Measurements from ENCODE around the gene ZNF224. TPM values are rescaled to one million over a fixed set of nuclear protein-coding genes. Genes with fewer than 3 reads are reported as not detected.

Gene ZNF224
- total and polyA plus RNA-seq, 2 of the 13 experiments (the other 11 are each of a cell fraction or from before 2014, with no cell fraction given) = 13.0 to 16.1 TPM

DNA sequence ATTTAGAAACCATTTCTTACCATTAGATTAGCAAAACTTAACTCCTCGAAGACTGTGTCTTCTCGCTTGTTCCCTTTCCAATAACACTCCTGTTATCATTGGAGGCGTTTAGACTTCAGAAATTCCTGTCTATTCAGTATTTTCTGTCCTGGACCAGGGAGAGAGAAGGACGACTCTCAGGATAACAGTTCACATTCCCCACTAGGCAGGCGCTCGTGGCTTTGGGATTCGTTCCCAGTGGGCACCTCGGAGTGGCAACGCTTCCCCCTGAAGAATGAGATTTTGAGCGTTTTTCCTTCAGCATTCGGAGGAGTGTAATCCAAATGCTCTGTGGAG lies 18.6 kb downstream of the ZNF224 start:
- H2AFZ ChIP-seq (ENCODE audit: low read length) = peak overlapping the region; percentile 72
- no peaks in the 10 kb centered on the region for H3K79me2 ChIP-seq (ENCODE audit: insufficient read depth, low read length)
- H3K27me3 ChIP-seq (ENCODE audit: control insufficient read depth in 1 of 2, insufficient read depth in 2 of 2, low read length in 2 of 2) = no peaks in the 10 kb centered on the region; a peak in 1 of 5 replicates
- H3K9ac ChIP-seq (ENCODE audit: insufficient read depth, low read depth, low read length) = peak overlapping the region; percentile 76
- ChIA-PET POLR2A (interaction anchor here (0.7 to 3.5 kb wide), 4 partner anchors 18 to 177 kb away, joined by 3 to 19 read pairs (median 8); partner anchors contain the start of genes ZNF224, ZNF226 and ZNF45), CTCF (ENCODE audit: low intra/inter-chr PET ratio, low total read pairs) (no interaction called here)
- peak overlapping the region; percentile 85 for H3K4me2 ChIP-seq (ENCODE audit: low read depth, low read length)
- BruUV-seq (replicated peaks) = no TSS peak
- peaks cover 14% of the 10 kb centered on the region for H3K4me1 ChIP-seq (ENCODE audit: insufficient read depth, low read length)
- H4K20me1 ChIP-seq (ENCODE audit: insufficient read depth, low read length) = no peaks in the 10 kb centered on the region
- WGBS (ENCODE audit: low lambda C conversion rate) = 1% methylated on average over 11 of the region's 11 CpGs
- H3K27ac ChIP-seq (ENCODE audit: extremely low read length, insufficient read depth, low read length) = peak overlapping the region; percentile 23
- in situ Hi-C loops (cut with HindIII; ENCODE audit: extremely low pct_ligation_motif_present, low pct_unique_long_range_greater_than_20kb) = no loop called here
- no peak for DNase-seq (ENCODE audit: low spot score)
- peak overlapping the region; percentile 79 to 92 (median 82) for H3K4me3 ChIP-seq (replicated peaks in 1 of 3; ENCODE audit: insufficient read depth in 1 of 3, low read depth in 2 of 3, low read length in 3 of 3)
- H3K36me3 ChIP-seq (replicated peaks in 1 of 2; ENCODE audit: control insufficient read depth in 1 of 2, insufficient read depth in 2 of 2, low read length in 2 of 2) = no peaks in the 10 kb centered on the region; a peak in 2 of 5 replicates
- no peaks in the 10 kb centered on the region for H3K9me3 ChIP-seq (ENCODE audit: low read length)
- intact Hi-C loops (cut with micrococcal nuclease; ENCODE audit: unreplicated experiment) = loop anchor here (1.0 to 10.0 kb wide), 3 partner anchors 100 to 178 kb away; partner anchors contain the start of genes ZNF227, ZNF230 and ZNF45
- no peak for FAIRE-seq
- peak; percentile 41; the same call in 2 of the 3 replicates for ATAC-seq
- TF ChIP-seq MIER2 (CRISPR knock-in tag; IDR thresholded peaks at IDR 0.05) (no peak), ZNF326 (CRISPR knock-in tag; IDR thresholded peaks at IDR 0.05; ENCODE audit: borderline replicate concordance) (no peak), ZNF780A (CRISPR knock-in tag; IDR thresholded peaks at IDR 0.05) (no peak), ZNF766 (CRISPR knock-in tag; IDR thresholded peaks at IDR 0.05; ENCODE audit: borderline replicate concordance) (0 out of 2 replicates have a peak, but pooled peaks have one; percentile 31), NFKB2 (CRISPR knock-in tag; IDR thresholded peaks at IDR 0.05; ENCODE audit: borderline replicate concordance) (no peak), CREM (IDR thresholded peaks at IDR 0.05) (0 out of 2 replicates have a peak, but pooled peaks have one; percentile 69), CREM (CRISPR knock-in tag; IDR thresholded peaks at IDR 0.05) (no peak), ELF1 (CRISPR knock-in tag; IDR thresholded peaks at IDR 0.05) (no peak), NFE2 (CRISPR knock-in tag; IDR thresholded peaks at IDR 0.05) (no peak), ZSCAN20 (CRISPR knock-in tag; IDR thresholded peaks at IDR 0.05; ENCODE audit: borderline replicate concordance) (no peak), ZMYM4 (CRISPR knock-in tag; IDR thresholded peaks at IDR 0.05) (no peak), ZNF570 (CRISPR knock-in tag; IDR thresholded peaks at IDR 0.05; ENCODE audit: borderline replicate concordance) (no peak), POLR2G (IDR thresholded peaks at IDR 0.05; ENCODE audit: low read depth, low read length) (no peak), ZBTB38 (CRISPR knock-in tag; IDR thresholded peaks at IDR 0.05) (no peak)
- TF ChIP-seq, protein P1, sequence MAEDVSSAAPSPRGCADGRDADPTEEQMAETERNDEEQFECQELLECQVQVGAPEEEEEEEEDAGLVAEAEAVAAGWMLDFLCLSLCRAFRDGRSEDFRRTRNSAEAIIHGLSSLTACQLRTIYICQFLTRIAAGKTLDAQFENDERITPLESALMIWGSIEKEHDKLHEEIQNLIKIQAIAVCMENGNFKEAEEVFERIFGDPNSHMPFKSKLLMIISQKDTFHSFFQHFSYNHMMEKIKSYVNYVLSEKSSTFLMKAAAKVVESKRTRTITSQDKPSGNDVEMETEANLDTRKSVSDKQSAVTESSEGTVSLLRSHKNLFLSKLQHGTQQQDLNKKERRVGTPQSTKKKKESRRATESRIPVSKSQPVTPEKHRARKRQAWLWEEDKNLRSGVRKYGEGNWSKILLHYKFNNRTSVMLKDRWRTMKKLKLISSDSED (CRISPR knock-in tag; IDR thresholded peaks at IDR 0.05) = no peak
- TF ChIP-seq, protein P2, sequence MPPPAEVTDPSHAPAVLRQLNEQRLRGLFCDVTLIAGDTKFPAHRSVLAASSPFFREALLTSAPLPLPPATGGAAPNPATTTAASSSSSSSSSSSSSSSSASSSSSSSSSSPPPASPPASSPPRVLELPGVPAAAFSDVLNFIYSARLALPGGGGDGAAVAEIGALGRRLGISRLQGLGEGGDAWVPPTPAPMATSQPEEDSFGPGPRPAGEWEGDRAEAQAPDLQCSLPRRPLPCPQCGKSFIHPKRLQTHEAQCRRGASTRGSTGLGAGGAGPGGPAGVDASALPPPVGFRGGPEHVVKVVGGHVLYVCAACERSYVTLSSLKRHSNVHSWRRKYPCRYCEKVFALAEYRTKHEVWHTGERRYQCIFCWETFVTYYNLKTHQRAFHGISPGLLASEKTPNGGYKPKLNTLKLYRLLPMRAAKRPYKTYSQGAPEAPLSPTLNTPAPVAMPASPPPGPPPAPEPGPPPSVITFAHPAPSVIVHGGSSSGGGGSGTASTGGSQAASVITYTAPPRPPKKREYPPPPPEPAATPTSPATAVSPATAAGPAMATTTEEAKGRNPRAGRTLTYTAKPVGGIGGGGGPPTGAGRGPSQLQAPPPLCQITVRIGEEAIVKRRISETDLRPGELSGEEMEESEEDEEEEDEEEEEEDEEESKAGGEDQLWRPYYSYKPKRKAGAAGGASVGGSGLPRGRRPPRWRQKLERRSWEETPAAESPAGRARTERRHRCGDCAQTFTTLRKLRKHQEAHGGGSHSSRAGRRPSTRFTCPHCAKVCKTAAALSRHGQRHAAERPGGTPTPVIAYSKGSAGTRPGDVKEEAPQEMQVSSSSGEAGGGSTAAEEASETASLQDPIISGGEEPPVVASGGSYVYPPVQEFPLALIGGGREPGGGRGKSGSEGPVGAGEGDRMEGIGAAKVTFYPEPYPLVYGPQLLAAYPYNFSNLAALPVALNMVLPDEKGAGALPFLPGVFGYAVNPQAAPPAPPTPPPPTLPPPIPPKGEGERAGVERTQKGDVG (CRISPR knock-in tag; IDR thresholded peaks at IDR 0.05; ENCODE audit: borderline replicate concordance) = no peak
- TF ChIP-seq, protein P3, sequence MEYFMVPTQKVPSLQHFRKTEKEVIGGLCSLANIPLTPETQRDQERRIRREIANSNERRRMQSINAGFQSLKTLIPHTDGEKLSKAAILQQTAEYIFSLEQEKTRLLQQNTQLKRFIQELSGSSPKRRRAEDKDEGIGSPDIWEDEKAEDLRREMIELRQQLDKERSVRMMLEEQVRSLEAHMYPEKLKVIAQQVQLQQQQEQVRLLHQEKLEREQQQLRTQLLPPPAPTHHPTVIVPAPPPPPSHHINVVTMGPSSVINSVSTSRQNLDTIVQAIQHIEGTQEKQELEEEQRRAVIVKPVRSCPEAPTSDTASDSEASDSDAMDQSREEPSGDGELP (IDR thresholded peaks at IDR 0.05; ENCODE audit: borderline replicate concordance, low read depth) = no peak

Measured in HepG2 (cell line).